NCI-H69 (cell line): Measurements from ENCODE around the gene ARHGAP25.
"Not testable (repeated sequence)": the region's sequence is repeated elsewhere in the genome, so short reads cannot be mapped to it uniquely, and the experiment has no call there.

ENCODE experiments used
- DNase-seq: peaks from one replicate; lab custom pipeline; 2025; lab: John Stamatoyannopoulos, UW

The ARHGAP25 gene

GRCh38 chr2:68800027-68800401 is 65.4 kb downstream of the ARHGAP25 start:
- DNase-seq = peak; percentile 62

- no peak for DNase-seq
These were observed 65.9 kb downstream of the ARHGAP25 start for GRCh38 chr2:68800517-68800916.

- DNase-seq = not testable (repeated sequence)
These were observed 67.5 kb downstream of the ARHGAP25 start for GRCh38 chr2:68802161-68802560.

- no peak for DNase-seq
These were observed 70.4 kb downstream of the ARHGAP25 start for GRCh38 chr2:68805025-68805424.

- no peak for DNase-seq
These were observed 72.0 kb downstream of the ARHGAP25 start for GRCh38 chr2:68806511-68807109.

GRCh38 chr2:68807821-68808266 is 73.2 kb downstream of the ARHGAP25 start:
- DNase-seq = no peak

- DNase-seq = peak; percentile 30
These were observed 75.0 kb downstream of the ARHGAP25 start for GRCh38 chr2:68809324-68810240.

- DNase-seq = peak; percentile 27
These were observed 76.8 kb downstream of the ARHGAP25 start for GRCh38 chr2:68811364-68811763.

- DNase-seq = peak; percentile 47
These were observed 77.6 kb downstream of the ARHGAP25 start for GRCh38 chr2:68812251-68812650.

- DNase-seq = no peak
These were observed 79.0 kb downstream of the ARHGAP25 start for GRCh38 chr2:68813596-68813995.

- no peak for DNase-seq
These were observed 82.7 kb downstream of the ARHGAP25 start for GRCh38 chr2:68817306-68817705.

- DNase-seq = no peak
These were observed 84.9 kb downstream of the ARHGAP25 start for GRCh38 chr2:68819556-68819955.

- DNase-seq = no peak
These were observed 87.7 kb downstream of the ARHGAP25 start for GRCh38 chr2:68822207-68822872.

GRCh38 chr2:68824831-68825230 is 90.2 kb downstream of the ARHGAP25 start:
- no peak for DNase-seq

- no peak for DNase-seq
These were observed 91.3 kb downstream of the ARHGAP25 start for GRCh38 chr2:68825866-68826265.

GRCh38 chr2:68827666-68828065 is 93.1 kb downstream of the ARHGAP25 start:
- no peak for DNase-seq

GRCh38 chr2:68828887-68829708 is 94.5 kb downstream of the ARHGAP25 start:
- DNase-seq = peak; percentile 81

GRCh38 chr2:68829749-68830148 is 95.1 kb downstream of the ARHGAP25 start:
- DNase-seq = no peak

GRCh38 chr2:68831686-68832232 is 97.1 kb downstream of the ARHGAP25 start:
- no peak for DNase-seq

GRCh38 chr2:68832233-68832869 is 97.7 kb downstream of the ARHGAP25 start:
- DNase-seq = no peak

GRCh38 chr2:68833162-68833561 is 98.6 kb downstream of the ARHGAP25 start:
- DNase-seq = no peak
